ENCODE measurements around the gene NFATC2IP. TPM values are rescaled to one million over a fixed set of nuclear protein-coding genes. Genes with fewer than 3 reads are reported as not detected.

The NFATC2IP gene
- total and polyA plus RNA-seq, 9 of the 15 experiments (the other 6 are each of a cell fraction or from before 2014, with no cell fraction given), result 15.6 to 106 (median 46.9) TPM

GRCh38 chr16:28974437-28975157 lies 23.9 kb downstream of the NFATC2IP start, which contains the start of gene SPNS1 (continued):
- TF ChIP-seq TFAP4 (CRISPR knock-in tag; IDR thresholded peaks at IDR 0.05; ENCODE audit: borderline replicate concordance) (peak; percentile 95), FOSL1 (tag; conservative IDR thresholded peaks at IDR 0.05) (peak; percentile 44; the same call in 1 of the 2 replicates), ADNP (tag; IDR thresholded peaks at IDR 0.05) (no peak), NR2C2 (CRISPR knock-in tag; IDR thresholded peaks at IDR 0.05) (peak; percentile 85), NR2C2 (tag; IDR thresholded peaks at IDR 0.05) (peak; percentile 96), VEZF1 (CRISPR knock-in tag; IDR thresholded peaks at IDR 0.05) (peak; percentile 88), ZKSCAN1 (IDR thresholded peaks at IDR 0.05; ENCODE audit: low read depth, low read length) (peak; percentile 51; the same call in 1 of the 2 replicates), NFE2 (IDR thresholded peaks at IDR 0.05; ENCODE audit: low read depth) (peak; percentile 10; the same call in 1 of the 2 replicates), TCF3 (CRISPR knock-in tag; IDR thresholded peaks at IDR 0.05) (peak; percentile 26; the same call in 1 of the 2 replicates), ZFPM2 (CRISPR knock-in tag; IDR thresholded peaks at IDR 0.05) (0 out of 2 replicates have a peak, but pooled peaks have one; percentile 52), ZNF695 (CRISPR knock-in tag; IDR thresholded peaks at IDR 0.05) (no peak), BCOR (IDR thresholded peaks at IDR 0.05) (0 out of 2 replicates have a peak, but pooled peaks have one; percentile 9), MTA3 (IDR thresholded peaks at IDR 0.05; ENCODE audit: borderline replicate concordance) (peak; percentile 99), SIN3A (IDR thresholded peaks at IDR 0.05; ENCODE audit: borderline replicate concordance in 2 of 2, control insufficient read depth in 1 of 2, low read depth in 2 of 2, low read length in 2 of 2) (peak; percentile 93 to 97), POLR2AphosphoS5 (IDR thresholded peaks at IDR 0.05; ENCODE audit: control insufficient read depth, insufficient read depth, low read depth, low read length) (peak; percentile 45; the same call in 1 of the 2 replicates), JUND (IDR thresholded peaks at IDR 0.05; ENCODE audit: borderline replicate concordance, low read depth, low read length) (peak; percentile 65), JUND (tag; IDR thresholded peaks at IDR 0.05; ENCODE audit: borderline replicate concordance, low read depth, low read length) (peak; percentile 10; the same call in 1 of the 3 replicates), CHD1 (IDR thresholded peaks at IDR 0.05; ENCODE audit: low read length) (no peak), MNT (conservative IDR thresholded peaks at IDR 0.05) (peak; percentile 95 to 99), HBP1 (CRISPR knock-in tag; IDR thresholded peaks at IDR 0.05) (0 out of 2 replicates have a peak, but pooled peaks have one; percentile 43), FOXA3 (CRISPR knock-in tag; conservative IDR thresholded peaks at IDR 0.05 in 1 of 2, IDR thresholded peaks at IDR 0.05 in 1 of 2) (0 out of 4 replicates have a peak, but pooled peaks of 1 of the 2 experiments have one; percentile 44), BMI1 (IDR thresholded peaks at IDR 0.05; ENCODE audit: low read length) (peak; percentile 50; the same call in 1 of the 2 replicates)

Measured in K562 (cell line).